Measurements from ENCODE around the gene EBF4.

- TF ChIP-seq POLR2A (IDR thresholded peaks at IDR 0.05) (no peak), CTCF (IDR thresholded peaks at IDR 0.05) (no peak)
These were observed 56.9 kb downstream of the EBF4 start for GRCh38 chr20:2749343-2749950.

Measured in right lobe of liver (tissue), 4 donors.